ENCODE data around the gene RTBDN. TPM values are rescaled to one million over a fixed set of nuclear protein-coding genes. Genes with fewer than 3 reads are reported as not detected.

Gene RTBDN
- total RNA-seq, 1 donor from 2014 or later = not detected

- H3K4me3 ChIP-seq = peak overlapping the region; percentile 20
- intact Hi-C loops (cut with micrococcal nuclease) = no loop called here
- peaks cover 60% of the 10 kb centered on the region for H3K4me1 ChIP-seq
- TF ChIP-seq CTCF (IDR thresholded peaks at IDR 0.05; ENCODE audit: borderline replicate concordance) = peak; percentile 97
- no peaks in the 10 kb centered on the region for H3K9me3 ChIP-seq (replicated peaks)
- peaks cover 38% of the 10 kb centered on the region for H3K36me3 ChIP-seq
- H3K27ac ChIP-seq (replicated peaks) = peak overlapping the region; percentile 96
- DNase-seq = peak; percentile 59
- H3K27me3 ChIP-seq (ENCODE audit: low read depth) = no peaks in the 10 kb centered on the region
Observed at GRCh38 chr19:12796146-12797071, 38.0 kb downstream of the RTBDN start.

- Histone ChIP-seq H3K36me3 (peaks cover 32% of the 10 kb centered on the region), H3K4me1 (peaks cover 57% of the 10 kb centered on the region), H3K27me3 (ENCODE audit: low read depth) (no peaks in the 10 kb centered on the region), H3K27ac (replicated peaks) (peak overlapping the region; percentile 96), H3K4me3 (no peak overlapping the region), H3K9me3 (replicated peaks) (no peaks in the 10 kb centered on the region)
- no peak for TF ChIP-seq CTCF (IDR thresholded peaks at IDR 0.05; ENCODE audit: borderline replicate concordance)
- DNase-seq = no peak
- intact Hi-C loops (cut with micrococcal nuclease) = no loop called here
Observed at GRCh38 chr19:12794971-12795381, 39.4 kb downstream of the RTBDN start.

- TF ChIP-seq CTCF (IDR thresholded peaks at IDR 0.05; ENCODE audit: borderline replicate concordance) = no peak
- no peaks in the 10 kb centered on the region for H3K27me3 ChIP-seq (ENCODE audit: low read depth)
- peaks cover 56% of the 10 kb centered on the region for H3K4me1 ChIP-seq
- H3K9me3 ChIP-seq (replicated peaks) = no peaks in the 10 kb centered on the region
- no peak for DNase-seq
- peak overlapping the region; percentile 76 for H3K4me3 ChIP-seq
- intact Hi-C loops (cut with micrococcal nuclease) = no loop called here
- H3K27ac ChIP-seq (replicated peaks) = peak overlapping the region; percentile 96
- peaks cover 26% of the 10 kb centered on the region for H3K36me3 ChIP-seq
Observed at GRCh38 chr19:12794196-12794941, 40.0 kb downstream of the RTBDN start.

DNA sequence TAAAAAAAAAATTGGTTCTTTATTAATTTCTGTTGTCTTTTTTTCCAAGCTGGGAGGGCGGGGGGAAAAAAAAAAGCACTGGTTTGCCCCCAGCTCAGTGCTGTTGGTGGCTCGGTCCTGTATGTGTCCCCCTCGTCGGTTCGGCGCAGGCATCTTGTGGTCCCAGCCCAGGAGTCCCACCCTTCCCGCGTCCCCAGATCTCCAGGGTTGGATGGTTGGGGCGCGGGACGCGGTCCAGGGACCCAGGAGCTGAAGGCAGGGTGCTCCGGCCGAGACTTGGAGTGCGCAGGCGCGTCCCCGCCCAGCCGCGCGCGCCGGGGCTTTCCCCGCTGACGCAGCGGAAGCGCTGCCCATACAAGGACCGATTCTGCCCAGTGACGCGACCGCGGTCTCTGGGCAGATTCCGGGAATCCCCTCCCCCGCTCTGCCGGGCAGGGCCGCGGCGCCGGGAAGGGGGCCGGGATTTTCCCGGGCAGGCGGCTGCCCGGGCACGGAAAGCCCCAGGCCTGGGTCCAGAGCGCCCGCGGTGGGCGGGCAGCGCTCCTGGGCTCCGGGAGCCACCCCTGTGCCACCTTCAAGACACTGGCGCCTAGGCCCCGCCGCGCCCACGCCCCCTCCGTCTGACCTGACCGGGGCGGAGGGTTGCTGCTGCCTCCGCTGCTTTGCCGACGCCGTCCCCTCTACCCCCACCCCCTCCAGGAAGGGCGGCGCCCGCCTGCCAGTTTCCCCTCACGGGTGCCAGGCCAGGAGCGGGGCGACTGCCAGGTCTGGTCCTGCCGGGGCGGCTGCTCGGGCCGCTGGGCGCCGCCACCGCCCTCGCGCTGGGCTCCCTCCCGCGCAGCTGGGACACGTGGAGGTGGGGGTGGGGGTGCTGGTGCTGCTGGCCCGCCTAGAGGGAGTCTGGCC lies 40.8 kb downstream of the RTBDN start:
- intact Hi-C loops (cut with micrococcal nuclease) = no loop called here
- no peaks in the 10 kb centered on the region for H3K27me3 ChIP-seq (ENCODE audit: low read depth)
- H3K36me3 ChIP-seq = peaks cover 18% of the 10 kb centered on the region
- no peak for TF ChIP-seq CTCF (IDR thresholded peaks at IDR 0.05; ENCODE audit: borderline replicate concordance)
- H3K27ac ChIP-seq (replicated peaks) = peak overlapping the region; percentile 96
- H3K4me3 ChIP-seq = peak overlapping the region; percentile 76
- no peaks in the 10 kb centered on the region for H3K9me3 ChIP-seq (replicated peaks)
- peak; percentile 93 for DNase-seq
- H3K4me1 ChIP-seq = peaks cover 65% of the 10 kb centered on the region

DNA sequence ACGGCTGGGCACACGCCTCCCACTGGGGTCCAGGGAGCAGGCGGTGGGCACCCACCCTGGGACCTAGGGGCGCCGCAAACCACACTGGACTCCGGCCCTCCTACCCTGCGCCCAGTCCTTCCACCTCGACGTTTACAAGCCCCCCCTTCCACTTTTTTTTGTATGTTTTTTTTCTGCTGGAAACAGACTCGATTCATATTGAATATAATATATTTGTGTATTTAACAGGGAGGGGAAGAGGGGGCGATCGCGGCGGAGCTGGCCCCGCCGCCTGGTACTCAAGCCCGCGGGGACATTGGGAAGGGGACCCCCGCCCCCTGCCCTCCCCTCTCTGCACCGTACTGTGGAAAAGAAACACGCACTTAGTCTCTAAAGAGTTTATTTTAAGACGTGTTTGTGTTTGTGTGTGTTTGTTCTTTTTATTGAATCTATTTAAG lies 41.5 kb downstream of the RTBDN start:
- Histone ChIP-seq H3K27me3 (ENCODE audit: low read depth) (no peaks in the 10 kb centered on the region), H3K4me3 (peak overlapping the region; percentile 76), H3K27ac (replicated peaks) (peak overlapping the region; percentile 96), H3K36me3 (peaks cover 11% of the 10 kb centered on the region), H3K4me1 (peaks cover 71% of the 10 kb centered on the region), H3K9me3 (replicated peaks) (no peaks in the 10 kb centered on the region)
- intact Hi-C loops (cut with micrococcal nuclease) = no loop called here
- TF ChIP-seq CTCF (IDR thresholded peaks at IDR 0.05; ENCODE audit: borderline replicate concordance) = no peak
- DNase-seq = no peak
